ENCODE data around the gene PLXNA4. TPM values are rescaled to one million over a fixed set of nuclear protein-coding genes. Genes with fewer than 3 reads are reported as not detected.

Gene PLXNA4
- total RNA-seq, 1 experiment from 2014 or later = not detected

DNA sequence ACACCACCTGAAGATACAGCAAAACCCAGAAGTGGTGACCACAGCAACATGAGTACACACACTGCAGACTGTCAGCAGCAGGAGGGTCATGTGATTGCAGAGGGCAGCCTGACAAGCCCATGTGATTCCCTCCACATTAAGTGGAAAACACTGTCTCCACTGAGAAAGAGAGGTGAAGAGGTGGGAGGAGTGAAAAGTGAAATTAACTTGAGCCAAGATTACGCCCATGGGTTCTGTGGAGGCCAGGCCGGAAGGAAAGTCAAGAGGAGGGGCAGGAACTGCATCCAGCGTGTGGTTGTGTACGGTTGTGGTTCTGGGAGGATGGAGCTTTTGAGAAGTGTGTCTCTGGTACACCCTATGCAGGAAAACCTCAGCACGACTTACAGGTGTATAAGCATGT lies 138.5 kb downstream of the PLXNA4 start:
- no peak for DNase-seq (ENCODE audit: low spot score)

DNA sequence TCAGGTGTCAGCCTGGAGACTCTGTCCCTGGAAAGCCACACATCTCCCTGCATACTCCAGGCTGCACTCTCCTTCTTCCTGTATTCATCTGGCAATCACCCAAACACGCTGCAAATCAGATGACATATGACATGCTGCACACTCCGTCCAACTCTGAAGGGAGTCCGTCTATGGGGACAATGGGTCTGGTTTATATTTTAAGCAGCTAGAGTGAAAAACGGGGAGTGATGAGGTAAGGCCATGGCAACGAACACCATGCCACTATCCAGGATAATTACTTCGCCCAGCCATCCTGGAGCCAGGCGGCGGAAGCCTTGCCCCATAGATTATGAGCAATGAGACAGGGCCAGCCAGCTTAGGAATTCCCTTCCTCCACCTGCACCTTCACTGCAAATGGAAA lies 140.1 kb downstream of the PLXNA4 start:
- no peak for DNase-seq (ENCODE audit: low spot score)

DNA sequence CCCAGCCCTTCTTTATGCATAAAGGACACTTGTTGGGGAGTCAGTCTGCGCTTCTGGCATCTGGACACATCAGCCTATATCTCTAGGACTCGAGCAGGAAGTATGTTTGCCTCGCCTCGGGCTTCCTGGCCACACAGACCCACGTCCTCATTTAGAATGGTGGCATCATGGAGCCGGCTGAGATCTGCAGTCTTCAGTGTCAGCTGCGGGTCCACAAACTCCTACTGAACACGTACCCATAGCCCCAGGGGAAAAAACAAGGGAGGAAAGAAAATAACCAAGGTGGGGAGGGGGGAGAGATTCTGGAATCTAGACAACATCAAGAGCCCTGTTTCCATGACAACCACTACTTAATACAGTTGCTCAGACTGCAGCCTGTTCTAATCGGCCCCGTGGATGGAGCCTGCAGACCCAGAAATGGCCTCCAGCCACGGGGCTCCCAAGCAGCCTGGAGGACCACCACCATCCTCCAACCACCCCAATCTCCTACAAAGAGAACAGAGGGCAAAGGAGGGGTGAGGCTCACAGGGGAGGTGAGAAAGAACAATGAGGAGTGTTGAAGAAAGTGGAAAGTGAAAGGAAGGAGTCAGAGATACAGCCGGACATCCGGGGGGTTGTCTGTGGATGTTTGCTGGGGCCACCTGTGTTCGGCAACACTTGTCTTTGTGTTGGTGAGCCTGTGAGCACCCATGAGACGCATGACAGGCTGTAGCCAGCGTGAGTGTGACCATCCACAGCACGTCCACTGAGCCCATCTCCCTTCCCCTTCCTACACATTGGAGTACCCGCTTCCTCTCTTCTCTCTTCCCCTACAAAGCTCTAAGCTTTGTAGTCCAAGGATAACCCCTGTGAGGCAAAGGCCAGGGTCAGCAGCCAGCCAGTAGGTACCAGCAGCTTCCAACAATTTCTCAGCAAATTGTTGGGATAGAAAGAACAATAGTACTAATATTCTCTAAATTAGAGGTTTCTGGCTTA lies 141.0 kb downstream of the PLXNA4 start:
- no peak for DNase-seq (ENCODE audit: low spot score)

DNA sequence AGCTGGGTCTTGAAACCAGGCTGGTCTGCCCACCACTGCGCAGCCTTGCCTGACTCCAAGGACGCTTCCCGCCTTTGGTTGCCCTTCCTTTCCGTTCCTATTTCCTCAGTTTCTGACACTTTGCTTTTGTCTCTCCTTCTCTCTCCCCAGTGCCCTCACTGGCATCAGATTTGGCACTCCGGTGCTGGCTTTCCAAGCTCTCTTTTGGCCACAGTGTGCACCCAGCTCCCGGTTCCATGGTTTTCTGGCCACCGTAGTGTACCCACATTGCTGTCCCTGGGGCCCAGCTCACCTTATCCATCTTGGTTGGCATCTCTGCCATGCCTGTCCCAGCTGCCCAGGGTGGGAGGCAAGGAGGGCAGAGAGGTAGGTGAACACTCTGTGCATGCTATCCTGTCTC lies 142.2 kb downstream of the PLXNA4 start:
- no peak for DNase-seq (ENCODE audit: low spot score)

DNA sequence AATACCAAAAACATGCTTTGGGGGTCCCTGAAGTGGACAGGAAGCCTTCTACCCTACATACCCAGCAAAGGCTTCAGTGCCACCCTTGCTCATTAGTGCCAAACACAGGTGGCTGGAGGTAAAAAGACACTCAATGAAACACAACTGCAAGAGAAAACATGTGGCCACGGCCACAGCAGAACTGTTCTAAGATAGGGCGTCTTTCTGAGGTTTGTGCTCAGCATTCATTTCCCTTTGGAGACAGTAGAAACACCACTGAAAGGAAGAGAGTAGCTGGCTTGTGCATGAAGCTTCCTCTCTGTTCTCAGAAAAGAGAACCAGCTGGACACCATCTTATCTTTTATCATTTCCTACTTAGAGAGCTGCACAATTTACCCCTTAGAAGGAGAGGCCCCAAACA lies 143.0 kb downstream of the PLXNA4 start:
- DNase-seq (ENCODE audit: low spot score) = no peak

DNA sequence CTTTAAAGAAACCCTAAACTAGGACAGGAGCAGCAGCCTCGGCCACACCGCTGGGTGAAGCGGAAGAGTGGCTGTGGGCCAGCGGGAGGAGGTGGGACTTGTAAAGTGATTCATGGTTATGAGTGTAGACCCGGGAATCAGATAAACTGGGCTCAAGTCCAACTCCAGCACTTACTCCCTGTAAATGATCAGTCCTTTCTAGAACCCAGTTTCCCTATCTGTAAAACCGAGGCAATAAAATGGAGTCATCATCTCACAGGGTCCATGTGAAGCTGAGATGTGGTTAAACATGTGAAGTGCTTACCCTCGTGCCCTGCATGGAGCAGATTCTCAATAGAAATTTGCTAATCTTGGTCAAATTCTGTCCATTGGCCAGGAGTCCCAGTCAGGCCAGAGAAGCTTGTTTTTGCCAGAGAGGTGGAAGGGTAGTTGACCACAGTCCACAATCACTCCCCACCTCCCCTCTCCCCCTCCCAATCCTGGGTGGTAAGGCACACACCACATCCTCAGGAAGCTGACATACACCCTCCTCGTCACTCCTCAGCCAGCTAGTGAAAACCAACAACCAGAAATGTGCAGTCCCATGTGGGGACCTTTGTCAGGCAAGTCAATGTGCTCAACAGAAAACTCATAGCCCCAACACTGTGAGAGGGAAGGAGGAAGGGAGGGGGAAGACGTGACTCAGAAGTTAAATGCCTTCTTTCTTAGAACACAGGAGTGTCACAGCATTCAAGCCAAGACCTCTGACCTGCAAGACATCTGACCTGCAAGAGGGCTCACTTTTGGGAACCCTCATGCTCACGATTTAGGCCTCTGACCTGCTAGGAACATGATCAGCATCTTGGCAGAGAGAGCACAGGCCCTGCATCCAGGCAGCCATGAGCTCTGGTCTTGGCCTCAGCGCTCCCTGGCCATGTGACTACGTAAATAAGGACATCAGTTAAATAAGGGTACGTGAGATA lies 145.1 kb downstream of the PLXNA4 start:
- peak; percentile 46 for DNase-seq (ENCODE audit: low spot score)

DNA sequence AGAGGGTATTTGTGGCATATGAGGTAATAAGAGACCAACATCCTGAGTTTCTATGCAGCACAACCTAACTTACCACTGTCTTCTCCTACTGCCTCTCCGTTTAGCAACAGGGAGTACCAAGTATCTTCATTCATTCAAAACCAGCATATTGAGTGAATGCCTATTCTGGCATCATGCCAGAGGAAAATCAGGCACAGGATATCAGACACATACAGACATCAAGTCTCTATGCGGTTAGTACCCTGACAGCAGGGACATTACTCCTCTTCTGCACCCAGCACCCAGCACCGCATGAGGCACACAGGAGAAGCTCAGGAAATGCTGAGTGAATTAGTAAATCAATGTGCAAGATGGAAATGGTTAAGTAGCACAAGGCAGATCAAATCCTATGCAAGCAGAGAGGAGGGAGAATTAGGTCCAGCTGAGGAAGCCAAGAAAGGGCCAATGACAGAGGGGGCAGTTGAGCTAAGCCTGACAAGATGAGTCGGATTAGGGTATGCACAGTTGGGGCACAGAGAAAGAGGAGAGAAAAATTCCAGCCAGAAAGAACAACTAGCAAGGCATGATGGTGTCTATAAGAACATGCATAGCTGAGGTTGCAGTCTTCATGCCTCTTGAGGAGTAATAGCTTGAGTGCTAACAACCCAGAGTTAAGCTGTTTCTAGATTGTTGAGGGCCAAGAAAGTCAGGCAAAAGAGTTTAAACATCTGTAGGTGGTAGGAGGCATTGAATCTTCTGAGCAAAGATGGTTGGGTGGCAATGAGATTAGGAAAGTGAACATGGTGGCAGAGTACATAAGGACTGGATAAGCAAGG lies 146.0 kb downstream of the PLXNA4 start:
- DNase-seq (ENCODE audit: low spot score) = no peak

DNA sequence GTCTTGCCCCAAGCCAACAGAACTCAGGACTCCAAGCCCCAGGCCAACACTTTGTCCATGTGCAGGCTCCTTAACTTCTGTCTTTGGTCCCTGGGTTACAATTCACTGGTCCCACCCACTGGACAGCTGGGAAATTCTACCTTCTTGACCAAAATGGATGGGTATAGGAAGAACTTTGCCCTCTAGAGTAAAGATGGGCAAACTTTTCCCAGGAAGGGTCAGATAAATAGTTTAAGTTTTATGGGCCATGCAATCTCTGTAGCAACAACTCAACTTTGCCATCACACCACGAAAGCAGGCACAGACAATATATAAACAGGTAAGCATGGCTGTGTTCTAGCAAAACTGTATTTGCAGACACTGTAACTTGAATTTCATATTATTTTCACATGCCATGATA lies 147.1 kb downstream of the PLXNA4 start:
- DNase-seq (ENCODE audit: low spot score) = no peak

DNA sequence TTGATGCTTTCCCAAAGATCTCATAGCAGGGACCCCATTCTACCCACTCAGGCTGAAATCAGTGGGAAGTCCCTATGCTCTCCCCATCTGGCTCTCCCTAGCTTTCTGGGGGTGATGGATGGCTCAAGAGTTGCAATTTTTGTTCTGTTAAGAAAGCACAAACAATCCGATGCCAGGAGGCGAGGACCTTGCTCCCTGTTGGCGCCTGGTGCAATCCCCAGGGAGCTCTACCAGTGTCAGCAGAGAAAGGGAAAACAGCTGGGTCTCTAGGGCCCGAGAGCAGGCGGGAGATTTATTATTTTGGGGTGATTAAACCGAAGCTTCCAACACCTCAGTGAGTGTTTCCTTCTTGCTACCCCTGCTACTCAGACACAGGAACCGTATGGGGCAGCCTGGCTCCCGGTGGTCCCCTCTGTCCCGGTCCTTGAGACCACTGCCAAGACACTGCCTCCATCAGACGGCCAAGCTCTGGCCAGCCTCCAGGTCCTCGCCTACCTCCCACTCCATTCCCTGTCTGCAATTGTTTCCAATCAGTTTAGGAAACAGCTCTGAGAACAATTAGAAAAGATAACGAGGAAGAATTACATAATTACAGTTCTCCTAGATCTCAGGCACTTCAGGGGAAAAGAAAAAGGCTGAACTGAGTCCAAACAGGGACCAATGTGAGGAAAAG lies 147.9 kb downstream of the PLXNA4 start:
- DNase-seq (ENCODE audit: low spot score) = no peak

DNA sequence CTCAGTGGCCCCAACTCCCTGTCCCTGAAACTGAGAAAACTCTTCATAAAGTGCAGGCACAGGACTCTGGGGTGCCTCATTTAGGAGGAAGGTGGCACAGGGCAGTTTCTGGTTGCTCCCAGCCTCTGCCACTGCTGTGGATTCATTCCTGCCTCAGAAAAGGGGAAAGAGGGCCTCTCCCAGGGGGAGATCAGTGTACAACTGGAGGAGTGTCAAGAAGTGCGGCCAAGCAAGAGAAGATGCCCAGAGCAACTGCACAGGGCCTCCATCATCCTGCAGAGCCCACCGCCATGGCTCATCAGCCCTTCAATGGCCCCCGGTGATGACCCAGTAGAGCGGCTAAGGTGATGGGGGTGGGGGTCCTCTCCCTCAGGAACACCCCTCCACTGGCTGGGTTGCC lies 150.3 kb downstream of the PLXNA4 start:
- no peak for DNase-seq (ENCODE audit: low spot score)

DNA sequence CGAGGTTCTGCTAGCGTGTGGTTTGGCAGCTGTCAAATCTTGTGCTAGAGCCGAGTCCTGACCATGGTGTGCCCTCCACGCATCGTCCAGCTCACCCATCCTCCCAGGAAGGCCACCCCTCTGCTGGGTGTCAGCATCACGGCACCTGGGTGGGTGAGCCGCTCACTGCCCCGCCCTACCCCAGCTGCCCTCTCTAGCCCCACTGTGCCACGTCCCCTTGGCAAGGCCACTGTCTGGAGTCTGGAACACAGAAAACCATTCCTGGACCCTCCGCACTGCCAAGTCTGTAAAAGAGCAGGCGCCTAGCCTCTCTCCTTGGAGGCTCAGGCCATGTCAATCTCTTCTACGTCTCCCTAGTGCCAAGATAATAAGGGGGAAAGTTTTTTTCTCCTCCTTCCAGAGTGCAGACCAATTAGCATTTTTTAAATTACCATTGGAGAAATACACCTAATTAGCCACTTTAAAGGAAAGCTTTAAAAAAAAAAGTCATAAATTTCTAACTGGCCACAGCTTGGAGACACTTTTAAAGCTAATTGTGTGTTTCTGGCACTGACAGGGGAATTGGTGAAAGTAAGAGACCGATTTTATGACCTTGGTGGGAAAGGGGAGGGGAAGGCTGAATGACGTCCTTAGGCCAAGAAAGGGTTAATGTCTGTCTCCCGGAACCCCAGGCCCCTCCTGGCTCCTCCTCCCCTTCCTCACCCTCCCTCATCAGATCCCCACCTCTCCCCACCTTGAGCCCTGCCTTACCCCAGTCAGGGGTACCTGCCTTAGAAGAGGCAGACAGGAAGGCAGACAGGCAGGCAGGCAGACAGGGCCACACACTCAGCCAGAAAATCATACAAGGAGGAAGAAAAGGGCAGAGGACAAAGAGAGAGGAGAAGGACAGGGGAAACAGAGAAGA lies 151.2 kb downstream of the PLXNA4 start:
- no peak for DNase-seq (ENCODE audit: low spot score)

DNA sequence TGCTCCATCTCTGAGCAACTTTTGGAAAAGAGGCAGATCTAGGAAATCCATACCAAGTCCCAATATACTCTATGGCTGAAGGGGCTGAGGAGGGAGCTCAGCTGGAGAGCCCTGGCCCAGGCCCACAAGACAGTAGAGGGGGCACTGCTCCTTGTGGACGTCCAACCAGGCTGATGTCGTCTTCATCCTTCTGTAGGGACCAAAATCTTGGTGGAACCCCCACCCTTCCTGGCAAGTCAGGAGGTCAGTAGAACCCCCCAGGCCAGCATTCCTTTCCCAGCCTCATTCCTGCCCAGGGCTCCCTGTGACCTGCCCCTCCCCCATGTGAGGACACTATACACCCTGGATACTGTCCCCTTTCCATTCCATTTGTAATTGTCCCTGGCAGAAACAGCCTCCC lies 152.0 kb downstream of the PLXNA4 start:
- DNase-seq (ENCODE audit: low spot score) = no peak

DNA sequence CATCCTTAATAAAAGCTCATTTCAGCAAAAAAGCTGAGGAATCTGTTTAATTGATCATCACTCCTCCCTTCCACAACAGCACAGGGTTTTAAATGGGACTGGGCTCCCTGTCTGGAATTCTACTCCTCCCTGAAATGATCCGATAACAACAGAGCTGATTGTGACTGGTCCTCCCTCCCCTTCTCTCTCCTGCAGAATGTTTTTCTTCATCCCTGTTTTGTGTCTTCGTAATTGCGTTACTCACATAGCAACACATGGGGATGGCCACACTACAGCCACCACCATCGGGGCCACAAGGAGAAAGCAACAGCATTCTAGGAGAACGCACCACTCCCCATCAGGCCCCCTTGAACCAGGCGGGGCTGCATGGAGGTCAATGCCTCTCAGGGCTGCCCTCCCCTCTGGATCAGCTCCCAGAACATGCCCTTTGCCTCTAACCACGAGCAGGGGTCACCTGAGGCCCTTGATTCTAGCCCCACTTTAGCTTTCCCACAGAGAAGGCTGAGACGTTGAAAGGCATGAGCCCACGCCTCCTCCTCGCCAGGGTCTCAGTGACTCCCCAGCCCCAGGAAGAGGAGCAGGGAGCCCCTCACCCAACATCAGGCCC lies 152.6 kb downstream of the PLXNA4 start:
- DNase-seq (ENCODE audit: low spot score) = no peak

DNA sequence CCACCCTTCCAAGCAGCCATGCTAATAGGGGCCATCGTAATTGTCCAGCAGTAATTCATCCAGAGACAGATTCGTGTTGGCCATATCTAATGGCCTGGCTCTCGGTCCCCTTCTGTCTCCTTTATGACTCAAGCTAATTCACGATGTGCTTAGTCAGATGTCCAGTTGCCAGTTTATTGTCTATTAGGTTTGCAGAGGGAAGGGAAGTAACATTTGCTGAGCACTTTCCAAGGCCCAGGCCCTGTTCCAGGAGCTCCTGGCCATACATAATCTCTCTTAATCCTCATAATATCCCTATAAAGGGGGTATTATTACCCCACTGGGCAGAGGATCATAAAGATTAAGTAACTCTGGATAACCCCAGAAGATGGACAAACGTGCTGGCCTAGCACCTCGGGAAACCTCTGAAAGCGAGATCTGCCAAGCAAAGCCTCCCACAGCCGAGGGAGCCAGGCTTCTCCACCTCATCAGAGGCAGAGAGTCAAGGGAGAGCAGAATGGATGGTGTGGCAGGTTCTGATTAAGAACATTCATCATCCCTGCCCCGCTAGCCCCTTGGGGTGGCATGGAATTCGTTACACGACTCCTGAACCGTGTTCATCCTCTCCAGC lies 153.7 kb downstream of the PLXNA4 start:
- DNase-seq (ENCODE audit: low spot score) = no peak

DNA sequence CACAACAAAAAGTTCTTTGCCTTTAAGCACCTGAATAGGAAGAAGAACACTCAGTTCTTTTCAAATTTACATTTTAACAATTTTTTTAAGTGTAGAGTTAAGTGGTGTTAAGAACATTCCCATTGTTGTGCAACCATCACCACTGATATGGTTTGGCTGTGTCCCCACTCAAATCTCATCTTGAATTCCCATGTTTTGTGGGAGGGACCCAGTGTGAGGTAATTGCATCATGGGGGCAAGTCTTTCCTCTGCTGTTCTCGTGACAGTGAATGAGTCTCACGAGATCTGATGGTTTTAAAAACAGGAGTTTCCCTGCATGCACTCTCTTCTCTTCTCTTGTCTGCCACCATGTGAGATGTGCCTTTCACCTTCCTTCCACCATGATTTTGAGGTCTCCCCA lies 155.7 kb downstream of the PLXNA4 start:
- DNase-seq (ENCODE audit: low spot score) = no peak

DNA sequence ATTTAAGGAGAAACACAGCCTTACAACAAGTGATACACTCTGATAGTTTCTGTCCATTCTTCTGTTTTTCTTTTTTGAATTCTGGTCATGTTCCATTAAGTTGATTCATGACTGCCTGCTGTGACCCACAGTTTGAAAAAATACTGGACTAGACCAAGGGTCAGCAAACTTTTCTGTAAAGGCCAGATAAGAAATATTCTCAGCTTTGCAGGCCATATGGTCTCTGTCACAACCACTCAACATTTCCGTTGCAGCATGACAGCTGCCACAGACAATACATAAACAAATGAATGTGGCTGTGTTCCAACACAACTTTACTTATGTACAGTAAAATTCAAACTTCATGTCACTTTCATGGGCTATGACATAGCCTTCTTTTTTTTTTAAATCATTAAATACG lies 156.7 kb downstream of the PLXNA4 start:
- DNase-seq (ENCODE audit: low spot score) = no peak

DNA sequence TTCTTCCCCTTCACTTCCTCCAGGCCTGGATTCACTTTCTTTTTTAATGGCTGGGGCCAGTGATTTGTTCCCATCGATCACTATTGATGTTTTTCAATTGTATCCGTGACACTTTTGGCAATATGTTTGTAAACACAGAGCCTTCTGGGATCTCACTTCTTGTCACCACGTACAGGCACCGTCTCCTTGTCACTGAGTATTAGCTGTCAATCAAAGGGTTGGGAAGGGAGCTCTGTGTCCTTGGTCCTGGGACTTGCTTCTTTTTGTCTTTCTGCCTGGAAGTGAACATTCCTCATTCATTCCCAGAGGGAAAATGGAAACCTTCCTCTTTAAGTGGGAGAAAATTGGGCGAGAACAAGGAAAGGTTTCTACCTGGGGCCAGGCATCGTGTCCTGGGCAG lies 157.4 kb downstream of the PLXNA4 start:
- no peak for DNase-seq (ENCODE audit: low spot score)

DNA sequence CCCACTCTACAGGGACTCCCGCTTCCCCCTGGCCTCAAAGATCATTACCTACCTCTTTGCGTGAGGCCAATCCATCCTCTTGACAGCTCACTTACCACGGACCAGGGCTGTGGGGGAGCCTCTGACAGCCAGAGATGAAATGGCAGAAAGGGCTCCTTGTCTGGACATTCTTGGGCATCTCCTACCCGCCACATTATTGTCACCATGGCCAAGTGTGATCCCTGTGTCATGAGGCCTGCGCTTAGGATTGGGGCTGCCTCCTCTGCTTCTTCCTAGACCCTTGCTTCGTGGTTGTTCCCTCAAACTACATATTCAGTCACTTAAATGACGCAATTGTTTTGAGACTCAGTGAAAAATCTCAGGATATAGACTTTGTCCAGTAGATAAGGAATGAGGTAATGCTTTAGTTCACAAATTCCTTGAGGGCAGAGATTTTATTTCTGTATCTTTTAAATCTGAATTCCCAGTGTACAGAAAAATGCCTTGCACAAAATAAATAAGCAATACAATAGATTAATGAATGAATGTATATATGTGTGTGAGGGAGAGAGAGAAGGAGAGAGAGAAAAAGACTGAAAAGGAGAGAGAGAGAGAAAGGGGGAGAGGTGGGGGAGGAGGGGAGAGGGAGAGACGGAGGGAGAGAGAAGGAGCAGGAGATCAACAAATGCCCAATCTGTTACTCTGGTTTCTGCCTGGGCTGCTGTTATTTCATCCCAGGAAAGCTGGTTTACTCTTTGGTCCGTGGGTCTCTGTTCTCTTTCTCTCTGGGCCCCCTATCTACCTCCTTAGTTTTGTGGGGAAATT lies 159.0 kb downstream of the PLXNA4 start:
- DNase-seq (ENCODE audit: low spot score) = no peak
